Hepatocyte (in vitro differentiated cells): ENCODE results near the gene SV2C.

ENCODE experiments used
- EZH2 ChIP-seq: fragments of 200-600 bp; sonication (generic); IDR thresholded peaks from 2 replicates; pipeline ENCODE4 v1.6.1; 2016; ENCODE audit warnings: antibody characterized with exemption, mild to moderate bottlenecking, borderline replicate concordance
- EZH2phosphoT487 ChIP-seq: fragments of 200-600 bp; sonication (generic); IDR thresholded peaks from one replicate; pipeline ENCODE4 v1.6.1; 2018; ENCODE audit warnings: antibody characterized with exemption, mild to moderate bottlenecking, low read depth, moderate library complexity; ENCODE audit not compliant: unreplicated experiment, severe bottlenecking
- TF ChIP-seq, protein P1 (sequence below): fragments of 200-600 bp; sonication (generic); IDR thresholded peaks from 2 replicates; pipeline ENCODE4 v1.5.1; 2016; ENCODE audit warnings: antibody characterized with exemption, mild to moderate bottlenecking; ENCODE audit not compliant: poor library complexity

DNA sequence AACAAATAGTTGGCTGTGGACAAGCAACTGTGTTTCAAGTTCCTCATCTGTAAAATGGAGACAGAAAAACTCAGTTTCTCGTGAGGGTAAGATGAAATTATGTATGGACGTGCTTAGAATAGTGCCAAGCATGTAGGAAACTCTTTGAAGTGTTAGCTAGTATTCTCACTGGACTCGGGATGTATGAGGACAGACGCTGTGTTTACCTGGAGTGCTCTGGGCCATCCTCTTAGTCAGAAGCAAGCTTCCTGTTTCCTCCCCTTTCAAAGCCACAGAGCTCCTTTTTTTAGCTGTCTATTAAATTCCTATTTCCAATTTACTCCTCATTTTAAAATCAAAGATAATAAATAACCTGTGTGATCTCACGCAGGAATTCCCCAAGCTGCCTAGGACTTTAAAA, 296.1 kb downstream of the SV2C start:
- TF ChIP-seq, protein P1, sequence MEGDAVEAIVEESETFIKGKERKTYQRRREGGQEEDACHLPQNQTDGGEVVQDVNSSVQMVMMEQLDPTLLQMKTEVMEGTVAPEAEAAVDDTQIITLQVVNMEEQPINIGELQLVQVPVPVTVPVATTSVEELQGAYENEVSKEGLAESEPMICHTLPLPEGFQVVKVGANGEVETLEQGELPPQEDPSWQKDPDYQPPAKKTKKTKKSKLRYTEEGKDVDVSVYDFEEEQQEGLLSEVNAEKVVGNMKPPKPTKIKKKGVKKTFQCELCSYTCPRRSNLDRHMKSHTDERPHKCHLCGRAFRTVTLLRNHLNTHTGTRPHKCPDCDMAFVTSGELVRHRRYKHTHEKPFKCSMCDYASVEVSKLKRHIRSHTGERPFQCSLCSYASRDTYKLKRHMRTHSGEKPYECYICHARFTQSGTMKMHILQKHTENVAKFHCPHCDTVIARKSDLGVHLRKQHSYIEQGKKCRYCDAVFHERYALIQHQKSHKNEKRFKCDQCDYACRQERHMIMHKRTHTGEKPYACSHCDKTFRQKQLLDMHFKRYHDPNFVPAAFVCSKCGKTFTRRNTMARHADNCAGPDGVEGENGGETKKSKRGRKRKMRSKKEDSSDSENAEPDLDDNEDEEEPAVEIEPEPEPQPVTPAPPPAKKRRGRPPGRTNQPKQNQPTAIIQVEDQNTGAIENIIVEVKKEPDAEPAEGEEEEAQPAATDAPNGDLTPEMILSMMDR, result no peak
- TF ChIP-seq EZH2 (no peak), EZH2phosphoT487 (no peak)
